SK-N-SH treated with all-trans-retinoic acid at 6 μM for 48 hours (cell line): ENCODE measurements around the gene RAD51B.

Experiments used
- ATAC-seq: fragments of 200-7000 bp; cut with Tn5 transposase; 3 replicates; pipeline ENCODE4 v1.9.1; 2020; ENCODE audit warnings: mild to moderate bottlenecking, moderate library complexity
- ARNTL ChIP-seq: fragments of 450-650 bp; formaldehyde crosslinking; IDR thresholded peaks from 2 replicates; pipeline ENCODE4 v1.5.0; 2020; ENCODE audit warnings: low read depth, mild to moderate bottlenecking, moderate library complexity, borderline replicate concordance
- BACH2 ChIP-seq: fragments of 250-450 bp; sonication (Bioruptor Pico); IDR thresholded peaks from 2 replicates; pipeline ENCODE4 v1.9.0; 2021; ENCODE audit warnings: mild to moderate bottlenecking, borderline replicate concordance
- CSDC2 ChIP-seq: fragments of 250-450 bp; sonication (Bioruptor Pico); IDR thresholded peaks from 2 replicates; pipeline ENCODE4 v1.5.0; 2020; ENCODE audit warnings: mild to moderate bottlenecking, moderate library complexity
- ESRRG ChIP-seq: fragments of 250-450 bp; sonication (Bioruptor Pico); IDR thresholded peaks from 2 replicates; pipeline ENCODE4 v1.6.1; 2021; ENCODE audit warnings: mild to moderate bottlenecking
- GLIS3 ChIP-seq: fragments of 250-450 bp; sonication (Bioruptor Pico); IDR thresholded peaks from 2 replicates; pipeline ENCODE4 v1.5.0; 2020; ENCODE audit warnings: mild to moderate bottlenecking, moderate library complexity
- ISL1 ChIP-seq: fragments of 250-450 bp; sonication (Bioruptor Pico); IDR thresholded peaks from 2 replicates; pipeline ENCODE4 v2.1.2; 2022; ENCODE audit warnings: mild to moderate bottlenecking, moderate library complexity
- PPARA ChIP-seq: fragments of 250-450 bp; sonication (Bioruptor Pico); IDR thresholded peaks from 2 replicates; pipeline ENCODE4 v1.5.0; 2020; ENCODE audit warnings: mild to moderate bottlenecking, borderline replicate concordance
- RARB ChIP-seq: fragments of 250-450 bp; sonication (Bioruptor Pico); IDR thresholded peaks from 2 replicates; pipeline ENCODE4 v1.8.0; 2021; ENCODE audit warnings: mild to moderate bottlenecking, moderate library complexity
- SNAI2 ChIP-seq: fragments of 250-450 bp; sonication (Bioruptor Pico); IDR thresholded peaks from 2 replicates; pipeline ENCODE4 v1.5.0; 2020; ENCODE audit warnings: mild to moderate bottlenecking, moderate library complexity
- TCF4 ChIP-seq: fragments of 250-450 bp; sonication (Bioruptor Pico); IDR thresholded peaks from 2 replicates; pipeline ENCODE4 v1.8.0; 2021; ENCODE audit warnings: mild to moderate bottlenecking, moderate library complexity, borderline replicate concordance
- TOX ChIP-seq: fragments of 250-450 bp; sonication (Bioruptor Pico); IDR thresholded peaks from 2 replicates; pipeline ENCODE4 v1.8.0; 2021; ENCODE audit warnings: mild to moderate bottlenecking, moderate library complexity, borderline replicate concordance
- ZC3H10 ChIP-seq: fragments of 250-450 bp; sonication (Bioruptor Pico); IDR thresholded peaks from 2 replicates; pipeline ENCODE4 v1.5.1; 2021; ENCODE audit warnings: mild to moderate bottlenecking, moderate library complexity
- ZFP3 ChIP-seq: fragments of 250-450 bp; sonication (Bioruptor Pico); IDR thresholded peaks from 2 replicates; pipeline ENCODE4 v1.5.0; 2020; ENCODE audit warnings: mild to moderate bottlenecking, moderate library complexity
- ZFP30 ChIP-seq: fragments of 450-650 bp; formaldehyde crosslinking; IDR thresholded peaks from 2 replicates; pipeline ENCODE4 v1.5.0; 2022; ENCODE audit warnings: mild to moderate bottlenecking, moderate library complexity
- ZNF565 ChIP-seq: fragments of 450-650 bp; formaldehyde crosslinking; conservative IDR thresholded peaks from 2 replicates; pipeline ENCODE4 v1.5.0; 2020; ENCODE audit warnings: low read depth, mild to moderate bottlenecking, moderate library complexity
- ZNF70 ChIP-seq: fragments of 450-650 bp; formaldehyde crosslinking; IDR thresholded peaks from 2 replicates; pipeline ENCODE4 v1.5.0; 2020; ENCODE audit warnings: mild to moderate bottlenecking, moderate library complexity
- ZNF8 ChIP-seq: fragments of 450-650 bp; formaldehyde crosslinking; IDR thresholded peaks from 2 replicates; pipeline ENCODE4 v1.5.0; 2020; ENCODE audit warnings: mild to moderate bottlenecking, moderate library complexity
- TF ChIP-seq, protein P1 (sequence below): fragments of 250-450 bp; sonication (Bioruptor Pico); IDR thresholded peaks from 2 replicates; pipeline ENCODE4 v1.8.0; 2020; ENCODE audit warnings: mild to moderate bottlenecking, moderate library complexity, borderline replicate concordance
- TF ChIP-seq, protein P2 (sequence below): fragments of 250-450 bp; sonication (Bioruptor Pico); IDR thresholded peaks from 2 replicates; pipeline ENCODE4 v1.5.1; 2021; ENCODE audit warnings: mild to moderate bottlenecking, moderate library complexity
- TF ChIP-seq, protein P3 (sequence below): fragments of 250-450 bp; sonication (Bioruptor Pico); IDR thresholded peaks from 2 replicates; pipeline ENCODE4 v1.5.1; 2020; ENCODE audit warnings: low read depth, mild to moderate bottlenecking, moderate library complexity

RAD51B gene

DNA sequence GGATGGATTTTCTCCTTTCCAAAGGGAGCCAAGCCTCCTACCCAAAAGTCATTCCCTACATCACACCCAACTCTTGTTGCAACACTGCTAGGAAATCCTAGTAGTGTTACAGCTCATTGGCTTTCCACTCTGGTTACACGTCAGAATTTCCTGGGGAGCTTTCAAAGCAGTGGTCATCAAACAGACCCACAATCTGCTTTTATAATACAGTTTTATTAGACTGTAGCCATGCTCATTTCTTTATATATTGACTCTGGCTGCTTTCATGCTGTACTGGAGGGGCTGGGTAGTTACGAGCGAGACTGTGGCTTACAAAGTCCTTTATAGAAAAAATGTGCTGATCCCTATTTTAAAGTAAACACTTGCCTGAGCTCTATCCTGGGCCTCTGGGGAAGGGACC is 37.5 kb upstream of the RAD51B start:
- no peak for TF ChIP-seq CSDC2 (CRISPR knock-in tag)
- ATAC-seq: no peak

DNA sequence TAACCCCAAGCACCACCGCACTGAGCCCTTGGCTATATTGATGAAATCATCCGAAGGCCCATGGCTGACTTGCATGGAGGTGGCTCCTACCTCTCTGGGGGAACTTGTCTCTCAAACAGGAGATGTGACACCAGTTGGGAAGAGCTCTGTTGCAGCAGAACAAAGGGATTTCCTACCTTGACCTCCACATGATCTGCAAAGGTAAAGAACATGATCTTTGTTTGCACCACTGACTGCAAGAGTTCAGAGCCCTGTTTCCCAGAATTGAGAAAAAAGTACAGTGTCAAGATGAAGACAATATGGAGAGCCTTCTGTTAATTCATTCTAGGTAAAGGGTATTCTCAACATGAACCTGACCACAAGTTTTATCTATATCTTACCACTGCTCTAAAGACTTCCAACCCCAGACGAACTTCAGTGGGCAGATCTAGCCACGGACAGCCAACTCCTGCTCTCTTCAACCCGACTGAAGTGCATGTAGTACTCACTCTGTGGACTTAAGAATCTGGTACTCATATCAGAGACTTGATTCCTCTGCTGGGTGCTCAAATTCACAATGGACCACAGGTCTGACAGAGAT is 35.2 kb upstream of the RAD51B start:
- TF ChIP-seq, protein P1, sequence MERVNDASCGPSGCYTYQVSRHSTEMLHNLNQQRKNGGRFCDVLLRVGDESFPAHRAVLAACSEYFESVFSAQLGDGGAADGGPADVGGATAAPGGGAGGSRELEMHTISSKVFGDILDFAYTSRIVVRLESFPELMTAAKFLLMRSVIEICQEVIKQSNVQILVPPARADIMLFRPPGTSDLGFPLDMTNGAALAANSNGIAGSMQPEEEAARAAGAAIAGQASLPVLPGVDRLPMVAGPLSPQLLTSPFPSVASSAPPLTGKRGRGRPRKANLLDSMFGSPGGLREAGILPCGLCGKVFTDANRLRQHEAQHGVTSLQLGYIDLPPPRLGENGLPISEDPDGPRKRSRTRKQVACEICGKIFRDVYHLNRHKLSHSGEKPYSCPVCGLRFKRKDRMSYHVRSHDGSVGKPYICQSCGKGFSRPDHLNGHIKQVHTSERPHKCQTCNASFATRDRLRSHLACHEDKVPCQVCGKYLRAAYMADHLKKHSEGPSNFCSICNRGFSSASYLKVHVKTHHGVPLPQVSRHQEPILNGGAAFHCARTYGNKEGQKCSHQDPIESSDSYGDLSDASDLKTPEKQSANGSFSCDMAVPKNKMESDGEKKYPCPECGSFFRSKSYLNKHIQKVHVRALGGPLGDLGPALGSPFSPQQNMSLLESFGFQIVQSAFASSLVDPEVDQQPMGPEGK (CRISPR knock-in tag): no peak
- TF ChIP-seq PPARA (CRISPR knock-in tag): no peak
- TF ChIP-seq ZNF8: no peak
- no peak for TF ChIP-seq ZFP3 (CRISPR knock-in tag)
- TF ChIP-seq TCF4 (CRISPR knock-in tag): no peak
- TF ChIP-seq, protein P2, sequence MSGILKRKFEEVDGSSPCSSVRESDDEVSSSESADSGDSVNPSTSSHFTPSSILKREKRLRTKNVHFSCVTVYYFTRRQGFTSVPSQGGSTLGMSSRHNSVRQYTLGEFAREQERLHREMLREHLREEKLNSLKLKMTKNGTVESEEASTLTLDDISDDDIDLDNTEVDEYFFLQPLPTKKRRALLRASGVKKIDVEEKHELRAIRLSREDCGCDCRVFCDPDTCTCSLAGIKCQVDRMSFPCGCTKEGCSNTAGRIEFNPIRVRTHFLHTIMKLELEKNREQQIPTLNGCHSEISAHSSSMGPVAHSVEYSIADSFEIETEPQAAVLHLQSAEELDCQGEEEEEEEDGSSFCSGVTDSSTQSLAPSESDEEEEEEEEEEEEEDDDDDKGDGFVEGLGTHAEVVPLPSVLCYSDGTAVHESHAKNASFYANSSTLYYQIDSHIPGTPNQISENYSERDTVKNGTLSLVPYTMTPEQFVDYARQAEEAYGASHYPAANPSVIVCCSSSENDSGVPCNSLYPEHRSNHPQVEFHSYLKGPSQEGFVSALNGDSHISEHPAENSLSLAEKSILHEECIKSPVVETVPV (CRISPR knock-in tag): no peak
- TF ChIP-seq BACH2: no peak
- TF ChIP-seq, all 23 proteins: peak for 0

DNA sequence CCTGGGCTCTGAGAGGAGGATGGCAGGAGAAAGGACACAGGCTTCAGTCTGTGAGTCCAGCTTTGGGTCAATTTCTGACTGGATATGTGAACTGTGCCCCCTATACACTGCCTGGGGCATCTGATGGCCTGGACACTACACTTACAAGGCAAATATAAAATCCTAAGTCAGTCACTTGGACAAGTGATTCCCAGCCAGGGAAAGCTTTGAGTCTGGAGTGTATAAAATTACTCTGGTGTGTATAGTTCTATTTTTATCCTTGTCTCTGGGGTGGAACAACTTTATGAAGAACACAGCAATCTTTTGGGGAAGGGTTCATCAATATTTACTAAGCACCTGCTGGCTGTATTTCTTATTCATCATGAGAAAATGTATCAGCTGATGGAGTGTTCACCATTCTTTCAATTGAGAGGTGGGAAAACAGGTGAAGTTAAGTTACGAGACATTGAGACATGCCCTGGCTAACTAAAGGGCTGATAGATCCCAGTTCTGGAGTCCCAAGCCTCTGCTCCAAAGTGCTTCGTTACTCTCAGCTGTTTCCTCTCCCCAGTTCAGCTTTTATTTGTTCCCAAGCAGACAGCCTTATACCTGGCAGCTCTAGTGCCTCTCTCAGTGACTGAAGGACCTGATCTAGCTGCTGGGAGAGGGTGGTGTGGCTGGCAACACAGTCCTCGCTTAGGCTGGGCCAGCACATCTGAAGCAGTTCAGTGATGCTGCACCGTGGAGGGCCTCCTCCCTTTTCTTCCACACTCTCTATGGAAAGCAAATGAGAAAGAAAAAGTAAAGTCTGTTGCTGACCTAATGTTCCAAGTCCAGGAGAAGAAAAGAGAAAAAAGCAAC is 34.1 kb upstream of the RAD51B start:
- no peak for TF ChIP-seq ARNTL (CRISPR knock-in tag)
- no peak for TF ChIP-seq ESRRG (CRISPR knock-in tag)
- no peak for TF ChIP-seq RARB (CRISPR knock-in tag)
- ATAC-seq: no peak

More for the DNA sequence above, 35.2 kb upstream of the RAD51B start:
- no peak for ATAC-seq

DNA sequence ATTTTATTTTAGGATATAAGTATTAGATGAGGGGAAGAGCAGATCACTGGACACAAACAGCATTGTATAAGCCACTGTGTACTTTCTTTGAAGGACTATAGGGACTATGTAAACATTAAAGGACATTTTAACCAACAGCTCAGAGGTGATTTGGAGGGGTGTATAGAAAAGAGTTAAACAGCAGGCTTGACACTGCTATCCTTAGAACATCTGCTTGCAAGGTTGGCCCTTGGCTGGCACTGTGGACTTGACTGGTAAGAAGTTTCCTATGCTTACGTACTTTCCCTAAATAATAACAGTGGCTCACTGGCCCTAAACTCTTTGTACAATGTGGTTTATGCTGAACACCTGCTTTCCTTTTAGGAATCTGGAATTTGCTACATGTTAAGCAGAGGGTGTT is 31.9 kb upstream of the RAD51B start:
- TF ChIP-seq CSDC2 (CRISPR knock-in tag) (no peak), ZNF565 (no peak), TOX (no peak), ZC3H10 (CRISPR knock-in tag) (no peak), TCF4 (CRISPR knock-in tag) (no peak), RARB (CRISPR knock-in tag) (no peak), ZNF70 (CRISPR knock-in tag) (no peak), ZFP3 (CRISPR knock-in tag) (no peak), BACH2 (no peak), ISL1 (CRISPR knock-in tag) (no peak), GLIS3 (CRISPR knock-in tag) (no peak), ESRRG (CRISPR knock-in tag) (no peak), PPARA (CRISPR knock-in tag) (no peak)
- TF ChIP-seq, protein P3, sequence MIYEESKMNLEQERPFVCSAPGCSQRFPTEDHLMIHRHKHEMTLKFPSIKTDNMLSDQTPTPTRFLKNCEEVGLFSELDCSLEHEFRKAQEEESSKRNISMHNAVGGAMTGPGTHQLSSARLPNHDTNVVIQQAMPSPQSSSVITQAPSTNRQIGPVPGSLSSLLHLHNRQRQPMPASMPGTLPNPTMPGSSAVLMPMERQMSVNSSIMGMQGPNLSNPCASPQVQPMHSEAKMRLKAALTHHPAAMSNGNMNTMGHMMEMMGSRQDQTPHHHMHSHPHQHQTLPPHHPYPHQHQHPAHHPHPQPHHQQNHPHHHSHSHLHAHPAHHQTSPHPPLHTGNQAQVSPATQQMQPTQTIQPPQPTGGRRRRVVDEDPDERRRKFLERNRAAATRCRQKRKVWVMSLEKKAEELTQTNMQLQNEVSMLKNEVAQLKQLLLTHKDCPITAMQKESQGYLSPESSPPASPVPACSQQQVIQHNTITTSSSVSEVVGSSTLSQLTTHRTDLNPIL (CRISPR knock-in tag): no peak
- no peak for ATAC-seq

DNA sequence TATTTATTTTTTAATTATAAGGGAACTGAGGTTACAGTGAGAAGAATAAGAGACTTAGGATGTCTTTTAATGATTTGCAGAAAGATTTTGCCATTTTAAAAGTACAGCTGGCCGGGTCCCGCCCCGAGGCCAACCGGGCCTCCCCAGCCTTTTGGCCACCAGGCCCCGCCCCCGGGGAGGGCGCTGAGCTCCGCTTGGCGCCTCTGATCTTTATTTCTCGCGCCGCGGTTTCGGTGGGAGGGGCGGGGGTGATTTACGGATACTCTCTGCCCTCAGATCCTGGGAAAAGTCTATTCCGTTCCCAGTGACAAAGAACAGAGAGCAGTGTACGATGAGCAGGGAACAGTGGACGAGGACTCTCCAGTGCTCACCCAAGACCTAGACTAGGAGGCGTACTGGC is 20.8 kb upstream of the RAD51B start:
- TF ChIP-seq SNAI2 (CRISPR knock-in tag) (no peak), PPARA (CRISPR knock-in tag) (no peak), ZNF70 (CRISPR knock-in tag) (no peak), ZFP30 (CRISPR knock-in tag) (no peak)
- TF ChIP-seq, protein P3 (CRISPR knock-in tag): no peak
- ATAC-seq: no peak
